ENCODE measurements around the gene XAGE1B.
"Not testable (repeated sequence)": the region's sequence is repeated elsewhere in the genome, so short reads cannot be mapped to it uniquely, and the experiment has no call there.

XAGE1B gene

GRCh38 chrX:52516987-52517325, at the start of gene XAGE1B:
Gene XAGE1B, minus strand, starts transcription at chrX:52517063. Its CDS starts 1,536 bp downstream, at chrX:52515527.
- not testable (repeated sequence) for DNase-seq

- no peak for DNase-seq
Measured at GRCh38 chrX:52563105-52563504, 46.2 kb upstream of the XAGE1B start.

- no peak for DNase-seq
Measured at GRCh38 chrX:52558140-52558539, 41.3 kb upstream of the XAGE1B start.

GRCh38 chrX:52556741-52557140, 39.9 kb upstream of the XAGE1B start:
- no peak for DNase-seq

GRCh38 chrX:52553995-52554642, 37.3 kb upstream of the XAGE1B start:
- DNase-seq, result no peak

- not testable (repeated sequence) for DNase-seq
Measured at GRCh38 chrX:52548769-52549168, 31.9 kb upstream of the XAGE1B start.

- no peak for DNase-seq
Measured at GRCh38 chrX:52544147-52544840, 27.4 kb upstream of the XAGE1B start.

GRCh38 chrX:52542311-52542710, 25.4 kb upstream of the XAGE1B start:
- no peak for DNase-seq

- not testable (repeated sequence) for DNase-seq
Measured at GRCh38 chrX:52541051-52541450, 24.2 kb upstream of the XAGE1B start.

GRCh38 chrX:52516110-52516986, 515 bp downstream of the XAGE1B start:
- not testable (repeated sequence) for DNase-seq

- DNase-seq, result not testable (repeated sequence)
Measured at GRCh38 chrX:52511126-52511525, 5.7 kb downstream of the XAGE1B start.

- no peak for DNase-seq
Measured at GRCh38 chrX:52509916-52510315, 6.9 kb downstream of the XAGE1B start.

GRCh38 chrX:52507331-52507730, 9.5 kb downstream of the XAGE1B start:
- DNase-seq, result no peak

- DNase-seq, result no peak
Measured at GRCh38 chrX:52504551-52504950, 12.3 kb downstream of the XAGE1B start.

GRCh38 chrX:52501362-52501761, 15.5 kb downstream of the XAGE1B start:
- DNase-seq, result not testable (repeated sequence)

GRCh38 chrX:52496419-52496772, 20.5 kb downstream of the XAGE1B start:
- DNase-seq, result not testable (repeated sequence)

GRCh38 chrX:52495545-52496418, 21.1 kb downstream of the XAGE1B start, which contains the start of gene XAGE1A:
Gene XAGE1A, plus strand, starts transcription at chrX:52495808. Its CDS starts 1,554 bp downstream, at chrX:52497362.
- not testable (repeated sequence) for DNase-seq

- DNase-seq, result not testable (repeated sequence)
Measured at GRCh38 chrX:52471301-52471700, 45.6 kb downstream of the XAGE1B start.
